Activated CD4-positive, alpha-beta T cell treated with anti-CD3 and anti-CD28 coated beads, Interleukin-2, Interleukin-4, amounts not matched to agents 100 ng/mL and 50 ng/mL, durations not matched to agents 16 hours and 8 hours (primary cell): ENCODE measurements around the gene TIMM8B.
A peak's percentile ranks its signal among the peaks of the same experiment; 100 is the strongest.
"Not testable (repeated sequence)": the region's sequence is repeated elsewhere in the genome, so short reads cannot be mapped to it uniquely, and the experiment has no call there.

Source experiments
- DNase-seq: peaks from one replicate; pipeline ENCODE4 v3.0.0-alpha.2; 2020; ENCODE audit warnings: low spot score

Gene TIMM8B

GRCh38 chr11:112073941-112074811 lies 12.4 kb downstream of the TIMM8B start, which contains the start of the genes NKAPD1 and PIH1D2:
Gene NKAPD1, plus strand, starts transcription at chr11:112074299. Its CDS starts 1,276 bp downstream, at chr11:112075575.
Gene PIH1D2, minus strand, starts transcription at chr11:112074017. Its CDS starts 843 bp downstream, at chr11:112073174.
- peak; percentile 82 for DNase-seq

GRCh38 chr11:112062923-112063322 lies 23.6 kb downstream of the TIMM8B start:
- no peak for DNase-seq

- no peak for DNase-seq
Measured at GRCh38 chr11:112058103-112058502, 28.5 kb downstream of the TIMM8B start.

- DNase-seq: peak; percentile 72
Measured at GRCh38 chr11:112057170-112057569, 29.4 kb downstream of the TIMM8B start.

- no peak for DNase-seq
Measured at GRCh38 chr11:112051768-112052167, 34.8 kb downstream of the TIMM8B start.

- DNase-seq: no peak
Measured at GRCh38 chr11:112050721-112051120, 35.8 kb downstream of the TIMM8B start.

- no peak for DNase-seq
Measured at GRCh38 chr11:112049777-112050176, 36.8 kb downstream of the TIMM8B start.

- DNase-seq: not testable (repeated sequence)
Measured at GRCh38 chr11:112048256-112048655, 38.3 kb downstream of the TIMM8B start.

- not testable (repeated sequence) for DNase-seq
Measured at GRCh38 chr11:112046647-112047046, 39.9 kb downstream of the TIMM8B start.

GRCh38 chr11:112044961-112045360 lies 41.6 kb downstream of the TIMM8B start:
- no peak for DNase-seq

- no peak for DNase-seq
Measured at GRCh38 chr11:112042961-112043304, 43.6 kb downstream of the TIMM8B start.

- DNase-seq: no peak
Measured at GRCh38 chr11:112042161-112042960, 44.2 kb downstream of the TIMM8B start.

GRCh38 chr11:112037527-112037926 lies 49.0 kb downstream of the TIMM8B start:
- DNase-seq: no peak
